Nephron (organoid): ENCODE data around the gene LRBA.

Source experiments
- H3K27ac Mint-ChIP-seq, 3 experiments: 2 replicates each; pipeline ENCODE4 v1.8.0; 2020; ENCODE audit warnings: mixed read lengths in 3 of 3, mild to moderate bottlenecking in 2 of 3, moderate library complexity in 1 of 3
- H3K27me3 Mint-ChIP-seq: 2 replicates; pipeline ENCODE4 v1.8.0; 2021; ENCODE audit warnings: low read depth, mild to moderate bottlenecking, moderate library complexity, mixed read lengths
- H3K36me3 Mint-ChIP-seq: 2 replicates; pipeline ENCODE4 v1.8.0; 2020; ENCODE audit warnings: low read depth, mixed read lengths
- H3K4me1 Mint-ChIP-seq: 2 replicates; pipeline ENCODE4 v1.8.0; 2020; ENCODE audit warnings: mixed read lengths
- H3K4me3 Mint-ChIP-seq, 3 experiments: 2 replicates each; pipeline ENCODE4 v1.8.0; 2020; ENCODE audit warnings: mild to moderate bottlenecking in 3 of 3, mixed read lengths in 3 of 3, moderate library complexity in 2 of 3
- H3K9me3 Mint-ChIP-seq: 2 replicates; pipeline ENCODE4 v1.8.0; 2020; ENCODE audit warnings: mixed read lengths
- CTCF ChIP-seq, 3 experiments: fragments of 200-600 bp; sonication (generic); IDR thresholded peaks; one replicate each; pipeline ENCODE4 v1.5.0; 2021; ENCODE audit warnings: antibody characterized with exemption in 3 of 3; ENCODE audit not compliant: unreplicated experiment in 3 of 3

LRBA gene

GRCh38 chr4:150952167-150952845 lies 62.8 kb downstream of the LRBA start:
- Mint-ChIP-seq H3K27me3 (no peaks in the 10 kb centered on the region), H3K4me3 (no peak overlapping the region), H3K36me3 (peaks cover 34% of the 10 kb centered on the region), H3K4me1 (no peaks in the 10 kb centered on the region), H3K9me3 (peaks cover 28% of the 10 kb centered on the region), H3K27ac (no peak overlapping the region)
- no peak for TF ChIP-seq CTCF (IDR thresholded peaks at IDR 0.05; ENCODE audit: unreplicated experiment in 3 of 3)

DNA sequence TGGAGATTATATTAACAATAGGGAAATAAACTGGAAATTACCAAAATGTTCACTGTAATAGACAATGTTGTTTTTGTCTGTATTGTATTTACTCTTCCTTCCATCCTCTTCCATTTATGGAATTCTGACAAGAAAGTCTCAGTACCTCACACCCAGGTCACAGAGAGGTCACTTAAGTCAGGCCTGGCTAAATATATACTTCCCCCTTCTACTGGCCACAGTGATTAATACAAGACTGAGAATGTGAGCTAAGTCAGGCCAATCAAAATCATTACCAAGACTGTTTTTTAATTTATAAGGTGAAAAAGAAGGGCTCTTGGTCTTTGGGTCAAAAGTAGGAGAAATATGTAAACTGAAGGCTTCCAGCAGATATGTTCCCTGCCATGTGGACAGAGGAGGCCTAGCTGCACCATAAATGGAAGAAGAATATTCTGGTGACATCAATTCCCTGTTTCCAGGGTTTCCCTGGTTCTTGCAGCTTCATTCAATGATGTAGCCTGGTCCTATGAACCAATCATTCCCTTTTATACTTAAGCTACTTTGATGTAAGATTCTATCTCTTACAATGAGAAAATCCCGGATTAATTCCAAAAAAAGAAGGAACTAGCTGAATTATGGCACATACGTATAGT lies 64.3 kb downstream of the LRBA start:
- H3K4me3 Mint-ChIP-seq = no peak overlapping the region
- peaks cover 13% of the 10 kb centered on the region for H3K9me3 Mint-ChIP-seq
- H3K27me3 Mint-ChIP-seq = no peaks in the 10 kb centered on the region
- H3K27ac Mint-ChIP-seq = no peak overlapping the region
- TF ChIP-seq CTCF (IDR thresholded peaks at IDR 0.05; ENCODE audit: unreplicated experiment in 3 of 3) = no peak
- no peaks in the 10 kb centered on the region for H3K4me1 Mint-ChIP-seq
- H3K36me3 Mint-ChIP-seq = peaks cover 19% of the 10 kb centered on the region

- TF ChIP-seq CTCF (IDR thresholded peaks at IDR 0.05; ENCODE audit: unreplicated experiment in 3 of 3) = no peak
These were observed 65.1 kb downstream of the LRBA start for GRCh38 chr4:150949943-150950342.

GRCh38 chr4:150949342-150949741 lies 65.7 kb downstream of the LRBA start:
- H3K4me1 Mint-ChIP-seq = no peaks in the 10 kb centered on the region
- H3K4me3 Mint-ChIP-seq = no peak overlapping the region
- H3K36me3 Mint-ChIP-seq = peaks cover 10% of the 10 kb centered on the region
- H3K27ac Mint-ChIP-seq = no peak overlapping the region
- H3K27me3 Mint-ChIP-seq = no peaks in the 10 kb centered on the region
- TF ChIP-seq CTCF (IDR thresholded peaks at IDR 0.05; ENCODE audit: unreplicated experiment in 3 of 3) = no peak
- peaks cover 9% of the 10 kb centered on the region for H3K9me3 Mint-ChIP-seq

More at GRCh38 chr4:150949943-150950342, 65.1 kb downstream of the LRBA start:
- H3K36me3 Mint-ChIP-seq = peaks cover 13% of the 10 kb centered on the region
- H3K27me3 Mint-ChIP-seq = no peaks in the 10 kb centered on the region
- no peak overlapping the region for H3K4me3 Mint-ChIP-seq
- H3K27ac Mint-ChIP-seq = no peak overlapping the region
- H3K4me1 Mint-ChIP-seq = no peaks in the 10 kb centered on the region
- peaks cover 10% of the 10 kb centered on the region for H3K9me3 Mint-ChIP-seq

DNA sequence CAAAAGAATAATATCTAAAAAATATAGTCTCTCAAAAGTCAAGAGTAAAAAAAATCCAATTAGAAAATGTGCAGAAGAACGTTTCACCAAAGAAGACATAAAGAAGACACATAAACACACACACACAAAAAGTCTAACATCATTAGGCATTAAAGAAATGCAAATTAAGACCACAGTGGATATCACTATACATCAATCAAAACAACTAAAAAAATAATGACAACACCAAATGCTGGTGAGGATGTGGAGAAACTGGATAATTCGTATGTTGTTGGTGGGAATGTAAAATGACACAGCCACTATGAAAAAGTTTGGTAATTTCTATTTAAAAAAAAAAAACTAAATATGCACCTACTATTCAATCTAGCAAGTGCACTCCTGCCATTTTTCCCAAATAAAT lies 66.4 kb downstream of the LRBA start:
- TF ChIP-seq CTCF (IDR thresholded peaks at IDR 0.05; ENCODE audit: unreplicated experiment in 3 of 3) = no peak
- Mint-ChIP-seq H3K4me1 (no peaks in the 10 kb centered on the region), H3K36me3 (peaks cover 10% of the 10 kb centered on the region), H3K4me3 (no peak overlapping the region), H3K9me3 (peaks cover 9% of the 10 kb centered on the region), H3K27me3 (no peaks in the 10 kb centered on the region), H3K27ac (no peak overlapping the region)

DNA sequence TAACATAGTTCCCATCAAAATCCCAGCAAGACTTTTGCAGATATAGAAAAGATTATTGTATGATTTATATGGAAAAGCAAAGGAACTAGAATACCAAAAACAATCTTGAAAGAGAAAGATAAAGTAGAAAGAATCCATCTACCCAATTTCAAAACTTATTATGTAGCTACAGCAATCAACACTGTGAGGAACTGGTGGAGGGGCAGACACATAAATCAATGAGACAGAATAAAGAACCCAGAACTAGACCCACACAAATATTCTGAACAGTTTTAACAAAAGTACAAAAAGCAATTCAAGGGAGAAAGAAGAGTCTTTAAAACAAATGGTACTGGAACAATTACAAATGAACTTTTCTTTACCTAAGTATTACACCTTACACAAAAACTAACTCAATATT lies 67.0 kb downstream of the LRBA start:
- H3K27me3 Mint-ChIP-seq = no peaks in the 10 kb centered on the region
- TF ChIP-seq CTCF (IDR thresholded peaks at IDR 0.05; ENCODE audit: unreplicated experiment in 3 of 3) = no peak
- peaks cover 10% of the 10 kb centered on the region for H3K36me3 Mint-ChIP-seq
- H3K9me3 Mint-ChIP-seq = peaks cover 9% of the 10 kb centered on the region
- no peaks in the 10 kb centered on the region for H3K4me1 Mint-ChIP-seq
- no peak overlapping the region for H3K27ac Mint-ChIP-seq
- no peak overlapping the region for H3K4me3 Mint-ChIP-seq
